Adrenal gland (tissue), 12 donors: Measurements from ENCODE around the gene IQUB. TPM values are rescaled to one million over a fixed set of nuclear protein-coding genes. Genes with fewer than 3 reads are reported as not detected.

Experiments used
- DNase-seq, 7 donors: peaks; one replicate each; pipeline ENCODE4 v3.0.0-alpha.2; 2019 to 2020
- H3K27ac ChIP-seq, 5 donors: fragments of 200-600 bp; sonication (generic) in 4 of 5; 1 replicate in 3 of 5; 2 replicates in 2 of 5; pipeline versions ENCODE4 v1.5.1 to v1.8.0; 2016 to 2020; ENCODE audit warnings: mild to moderate bottlenecking in 1 of 5
- H3K27me3 ChIP-seq: fragments of 200-600 bp; 2 replicates; pipeline ENCODE4 v1.8.0; 2021
- H3K36me3 ChIP-seq, 2 donors: fragments of 200-600 bp; replicated peaks in 1 of 2; 1 replicate in 1 of 2; 2 replicates in 1 of 2; pipeline versions ENCODE4 v1.5.1 to v1.8.0; 2018 to 2022
- H3K4me1 ChIP-seq, 2 donors: fragments of 200-600 bp; replicated peaks in 1 of 2; 1 replicate in 1 of 2; 2 replicates in 1 of 2; pipeline versions ENCODE4 v1.5.1 to v1.8.0; 2018 to 2021
- H3K4me3 ChIP-seq, 4 donors: fragments of 200-600 bp; sonication (generic) in 3 of 4; one replicate each; pipeline ENCODE4 v1.5.1; 2016 to 2018
- H3K9me3 ChIP-seq, 3 donors: fragments of 200-600 bp; sonication (generic) in 1 of 3; replicated peaks in 1 of 3; 1 replicate in 2 of 3; 2 replicates in 1 of 3; pipeline versions ENCODE4 v1.5.1 to v1.8.0; 2016 to 2021
- POLR2A ChIP-seq, 2 donors: fragments of 450-650 bp; IDR thresholded peaks; one replicate each; pipeline ENCODE4 v1.6.1; 2017; ENCODE audit warnings: antibody characterized with exemption in 2 of 2, mild to moderate bottlenecking in 2 of 2, moderate library complexity in 1 of 2
- WGBS, 4 donors: extraction: QIAGEN DNeasy Blood & Tissue Kit in 2 of 4; methylation state at CpG; one replicate each; pipeline versions ENCODE4 v1.1.5 to v1.1.7; 2013 to 2017; 5-methylcytosine and 5-hydroxymethylcytosine counted together
- intact Hi-C, 2 donors: fragments of 100-400 bp; cut with DNase I; formaldehyde crosslinking; loops; one replicate each; pipeline versions ENCODE4 v1.14.1 to v1.15.0; 2022 to 2023
- polyA plus RNA-seq, 3 donors: library from polyadenylated mRNA; stranded (reverse); fragments of 200-250 nt in 2 of 3; fragments of 350-450 nt in 1 of 3; fragmentation: Illumina TruSeq in 1 of 3; extraction: RNeasy Lipid Tissue Mini Kit (QIAGEN cat#74804) in 1 of 3; gene quantifications; one replicate each; pipeline ENCODE4 v1.2.3, GENCODE V29; 2013 to 2014
- total RNA-seq, 9 donors: library from RNA; depleted of rRNA in 4 of 9; stranded (reverse); fragments of >200 nt in 4 of 9; fragments of 120-200 nt in 1 of 9; fragmentation: NEBNext Ultra II Directional in 1 of 9; extraction: Animal tissue kit (Norgen Biotek cat#: 25700) in 1 of 9; gene quantifications; one replicate each; pipeline versions ENCODE4 v1.1.0 to v1.2.4, GENCODE V29; 2013 to 2023
- TF ChIP-seq, protein P1 (sequence below), 6 experiments: fragments of 450-650 bp in 4 of 6; fragments of 200-600 bp in 2 of 6; sonication (generic) in 1 of 6; IDR thresholded peaks; 1 replicate in 5 of 6; 2 replicates in 1 of 6; pipeline versions ENCODE4 v1.5.1 to v1.8.0; 2016 to 2021; ENCODE audit warnings: antibody characterized with exemption in 6 of 6, mild to moderate bottlenecking in 2 of 6, moderate library complexity in 1 of 6
- donor health status: healthy with polysubstance abuse.
- donor health status: Bipolar disorder and iron deficiency.
- donor health status: DM: yes; HTN: yes; CAD: no.
- donor health status: DM: no; HTN: no; CAD: no.
- donor health status: DM: no; HTN: no; CAD: no.
- donor health status: DM: yes; HTN: yes; CAD: no.

The IQUB gene
- total and polyA plus RNA-seq, 12 donors = 0.54 to 3.9 (median 1.3) TPM

DNA sequence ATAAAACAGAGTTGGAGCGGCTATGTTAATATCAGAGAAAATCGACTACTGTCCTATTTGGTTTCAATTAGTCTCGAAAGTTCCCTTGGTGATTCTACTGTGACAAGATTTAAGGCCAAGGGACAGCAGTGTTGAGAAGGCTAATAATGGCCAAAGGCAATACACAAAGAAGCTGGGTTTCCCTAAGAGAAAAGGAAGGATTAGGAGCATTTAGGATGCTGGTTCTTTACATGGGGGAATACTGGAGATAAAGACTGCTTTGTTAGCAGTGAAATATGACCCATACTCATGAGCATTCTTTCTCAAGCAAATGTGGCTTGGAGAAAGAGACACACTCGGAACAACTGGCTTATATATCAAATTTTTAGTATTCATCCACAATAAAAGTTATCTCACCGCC, 32.2 kb downstream of the IQUB start:
- Histone ChIP-seq H3K36me3 (no peaks in the 10 kb centered on the region), H3K27me3 (no peaks in the 10 kb centered on the region), H3K27ac (no peak overlapping the region), H3K4me3 (no peak overlapping the region), H3K9me3 (no peaks in the 10 kb centered on the region), H3K4me1 (peaks cover 11 to 12% of the 10 kb centered on the region in 2 donors)
- intact Hi-C loops = loop anchor here in 1 of 2 donors (5.0 kb wide), 1 partner anchor 35 kb away; no protein-coding TSS in a partner anchor
- TF ChIP-seq POLR2A (IDR thresholded peaks at IDR 0.05) = no peak
- TF ChIP-seq, protein P1, sequence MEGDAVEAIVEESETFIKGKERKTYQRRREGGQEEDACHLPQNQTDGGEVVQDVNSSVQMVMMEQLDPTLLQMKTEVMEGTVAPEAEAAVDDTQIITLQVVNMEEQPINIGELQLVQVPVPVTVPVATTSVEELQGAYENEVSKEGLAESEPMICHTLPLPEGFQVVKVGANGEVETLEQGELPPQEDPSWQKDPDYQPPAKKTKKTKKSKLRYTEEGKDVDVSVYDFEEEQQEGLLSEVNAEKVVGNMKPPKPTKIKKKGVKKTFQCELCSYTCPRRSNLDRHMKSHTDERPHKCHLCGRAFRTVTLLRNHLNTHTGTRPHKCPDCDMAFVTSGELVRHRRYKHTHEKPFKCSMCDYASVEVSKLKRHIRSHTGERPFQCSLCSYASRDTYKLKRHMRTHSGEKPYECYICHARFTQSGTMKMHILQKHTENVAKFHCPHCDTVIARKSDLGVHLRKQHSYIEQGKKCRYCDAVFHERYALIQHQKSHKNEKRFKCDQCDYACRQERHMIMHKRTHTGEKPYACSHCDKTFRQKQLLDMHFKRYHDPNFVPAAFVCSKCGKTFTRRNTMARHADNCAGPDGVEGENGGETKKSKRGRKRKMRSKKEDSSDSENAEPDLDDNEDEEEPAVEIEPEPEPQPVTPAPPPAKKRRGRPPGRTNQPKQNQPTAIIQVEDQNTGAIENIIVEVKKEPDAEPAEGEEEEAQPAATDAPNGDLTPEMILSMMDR (IDR thresholded peaks at IDR 0.05) = no peak
- 88 to 89% (median 88%) methylated on average over 5 of the region's 5 CpGs for WGBS, 4 donors
- DNase-seq = no peak

DNA sequence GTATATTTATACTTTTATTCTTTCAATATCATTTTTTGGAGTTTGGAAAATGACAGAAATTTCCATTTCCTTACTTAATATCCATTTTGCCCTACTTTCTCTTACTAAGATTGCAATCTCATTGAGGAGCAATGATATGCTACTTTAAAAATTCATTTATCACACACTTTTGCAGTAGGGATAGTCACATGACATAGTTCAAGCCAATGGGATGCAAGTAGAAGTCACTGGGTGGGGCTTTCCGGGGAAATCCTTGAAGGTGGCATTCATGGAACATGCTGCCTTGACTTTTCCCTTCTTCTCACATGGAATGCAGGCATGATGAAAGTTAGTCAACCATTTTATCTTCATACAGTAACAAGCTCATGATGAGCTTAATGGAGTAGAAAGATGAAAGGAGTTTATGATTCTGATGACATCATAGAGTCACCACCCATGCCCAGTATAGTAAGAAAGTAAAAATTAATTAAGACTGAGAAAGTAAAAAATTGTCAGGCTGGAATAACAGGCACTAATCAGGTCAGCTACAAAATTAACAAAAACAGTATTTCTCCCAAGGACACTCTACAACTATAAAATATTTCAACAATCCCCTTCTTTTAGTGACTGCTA, 33.4 kb downstream of the IQUB start:
- Histone ChIP-seq H3K27ac (no peak overlapping the region), H3K4me1 (peaks cover 11 to 12% of the 10 kb centered on the region in 2 donors), H3K4me3 (no peak overlapping the region), H3K36me3 (no peaks in the 10 kb centered on the region), H3K9me3 (no peaks in the 10 kb centered on the region), H3K27me3 (no peaks in the 10 kb centered on the region)
- intact Hi-C loops = loop anchor here in 1 of 2 donors (5.0 kb wide), 1 partner anchor 36 kb away; no protein-coding TSS in a partner anchor
- 81 to 95% (median 84%) methylated on average over 1 of the region's 1 CpG for WGBS, 4 donors
- TF ChIP-seq, protein P1 (IDR thresholded peaks at IDR 0.05) = no peak
- no peak for TF ChIP-seq POLR2A (IDR thresholded peaks at IDR 0.05)
- DNase-seq = no peak

DNA sequence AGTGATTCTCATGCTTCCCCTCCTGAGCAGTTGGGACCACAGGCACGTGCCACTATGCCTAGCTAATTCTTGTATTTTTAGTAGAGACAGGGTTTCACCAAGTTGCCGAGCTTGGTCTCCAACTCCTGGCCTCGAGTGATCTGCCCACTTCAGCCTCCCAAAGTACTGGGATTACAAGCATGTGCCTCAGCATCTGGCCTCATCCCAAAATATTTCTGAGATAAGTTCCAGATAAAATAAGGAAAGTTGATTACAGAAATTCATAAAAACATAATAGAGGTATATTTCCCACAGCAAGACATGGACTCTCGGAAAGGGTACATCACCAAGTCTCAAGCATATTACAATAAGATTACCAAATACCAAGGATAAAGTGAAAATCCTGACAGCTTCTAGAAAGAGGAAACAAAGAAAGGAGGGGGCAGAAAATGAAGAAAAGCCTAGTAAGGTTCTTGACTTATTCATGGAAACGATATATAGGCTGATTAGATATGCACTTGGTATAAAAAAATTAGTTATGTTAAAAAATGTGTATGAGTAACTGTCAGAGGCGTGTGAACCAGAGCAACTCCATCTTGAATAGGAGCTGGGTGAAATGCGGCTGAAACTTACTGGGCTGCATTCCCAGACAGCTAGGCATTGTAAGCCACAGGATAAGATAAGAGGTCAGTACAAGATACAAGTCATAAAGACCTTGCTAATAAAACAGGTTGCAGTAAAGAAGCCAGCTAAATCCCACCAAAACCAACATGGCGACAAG, 35.0 kb downstream of the IQUB start:
- Histone ChIP-seq H3K36me3 (no peaks in the 10 kb centered on the region), H3K4me1 (peaks cover 11 to 14% of the 10 kb centered on the region in 2 donors), H3K27me3 (no peaks in the 10 kb centered on the region), H3K27ac (no peak overlapping the region), H3K4me3 (no peak overlapping the region), H3K9me3 (no peaks in the 10 kb centered on the region)
- TF ChIP-seq POLR2A (IDR thresholded peaks at IDR 0.05) = no peak
- TF ChIP-seq, protein P1 (IDR thresholded peaks at IDR 0.05) = no peak
- intact Hi-C loops = no loop called here
- WGBS, 4 donors = 71 to 79% (median 77%) methylated on average over 8 of the region's 8 CpGs
- DNase-seq = peak in 2 of 7 donors; percentile 19 to 22

DNA sequence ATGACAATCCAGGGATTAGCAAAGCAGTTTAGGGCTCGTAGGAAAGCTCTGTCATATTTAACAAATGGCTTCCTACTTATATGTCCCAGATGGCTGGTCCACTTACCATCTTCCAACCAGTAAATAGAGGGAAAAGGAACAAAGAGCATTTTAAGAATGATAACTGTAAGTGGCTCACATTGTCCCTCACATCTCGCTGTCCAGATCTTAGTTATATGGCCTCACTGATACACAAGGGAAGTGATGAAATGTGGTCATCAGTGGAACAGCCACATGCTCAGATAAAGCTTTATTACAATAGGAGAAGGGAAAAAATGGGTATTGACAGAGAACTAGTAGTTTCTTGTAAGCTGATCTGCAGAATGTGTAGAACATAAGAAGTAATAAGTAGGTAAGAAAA, 35.8 kb downstream of the IQUB start:
- H3K36me3 ChIP-seq = no peaks in the 10 kb centered on the region
- intact Hi-C loops = no loop called here
- WGBS, 4 donors = 72 to 85% (median 75%) methylated on average over 2 of the region's 2 CpGs
- no peak overlapping the region for H3K27ac ChIP-seq
- H3K4me1 ChIP-seq = peaks cover 11 to 20% of the 10 kb centered on the region in 2 donors
- no peaks in the 10 kb centered on the region for H3K9me3 ChIP-seq
- DNase-seq = no peak
- no peak overlapping the region for H3K4me3 ChIP-seq
- H3K27me3 ChIP-seq = no peaks in the 10 kb centered on the region
- no peak for TF ChIP-seq POLR2A (IDR thresholded peaks at IDR 0.05)
- TF ChIP-seq, protein P1 (IDR thresholded peaks at IDR 0.05) = no peak
